ENCODE measurements around the gene CMTM1.

GRCh38 chr16:66554495-66554894 lies 11.7 kb upstream of the CMTM1 start:
- TF ChIP-seq POLR2A (IDR thresholded peaks at IDR 0.05; ENCODE audit: low read depth, low read length) (no peak), POLR2AphosphoS5 (IDR thresholded peaks at IDR 0.05; ENCODE audit: low read depth, low read length) (no peak), TAF1 (IDR thresholded peaks at IDR 0.05; ENCODE audit: low read depth, low read length) (no peak), PAX5 (IDR thresholded peaks at IDR 0.05; ENCODE audit: insufficient read depth, low read length, severe bottlenecking) (no peak), SPI1 (IDR thresholded peaks at IDR 0.05; ENCODE audit: low read depth, low read length) (no peak), POU2F2 (IDR thresholded peaks at IDR 0.05; ENCODE audit: low read depth, low read length) (no peak)
